HG03095 (cell line): Measurements from ENCODE around the gene TNNI2.

Experiments used
- ATAC-seq: cut with Tn5 transposase; IDR thresholded peaks from one replicate; pipeline ENCODE4 v1.9.1; 2021; ENCODE audit warnings: moderate library complexity; ENCODE audit not compliant: unreplicated experiment

The TNNI2 gene

GRCh38 chr11:1857064-1857463, 18.3 kb downstream of the TNNI2 start:
- no peak for ATAC-seq

DNA sequence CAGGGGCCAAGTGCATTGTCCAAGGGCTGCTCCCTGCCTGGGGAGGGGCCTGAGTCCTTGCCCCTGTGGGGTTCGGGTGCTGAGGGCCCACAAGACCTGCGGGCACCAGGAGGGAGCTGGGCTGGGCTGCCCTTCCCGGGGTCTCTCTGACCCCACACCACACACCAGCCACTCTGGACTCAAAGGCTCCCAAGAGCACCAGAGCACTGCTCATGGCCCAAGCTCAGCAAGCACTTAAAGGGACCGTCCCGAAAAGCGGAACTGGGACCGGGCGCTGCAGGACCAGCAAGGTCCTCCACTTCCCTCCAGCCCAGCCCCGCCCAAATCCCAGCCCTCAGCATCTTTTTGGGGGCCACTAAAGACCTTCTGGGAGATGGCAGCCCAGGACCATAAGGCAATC, 19.4 kb downstream of the TNNI2 start:
- no peak for ATAC-seq

GRCh38 chr11:1858576-1858975, 19.8 kb downstream of the TNNI2 start:
- no peak for ATAC-seq

DNA sequence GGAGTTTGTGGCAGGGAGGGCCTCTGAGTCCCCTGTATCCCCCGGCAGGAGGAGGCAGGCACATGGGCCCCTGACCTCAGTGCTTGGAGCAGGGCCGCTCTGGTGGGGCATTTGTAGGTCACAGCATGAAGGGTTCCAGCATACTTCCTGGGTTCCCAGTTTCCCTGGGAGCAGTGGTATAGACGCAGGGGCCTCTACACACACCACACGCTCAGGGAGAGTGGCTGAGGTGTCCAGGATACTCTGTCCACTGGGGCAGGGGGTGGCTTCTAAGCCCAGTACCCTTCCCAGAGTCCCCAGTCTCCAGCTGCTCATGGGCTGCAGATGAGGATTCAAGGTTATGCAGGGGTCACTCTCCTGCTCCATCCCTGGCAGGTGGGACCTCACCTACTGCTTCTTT, 20.2 kb downstream of the TNNI2 start:
- no peak for ATAC-seq

- ATAC-seq: no peak
Measured at GRCh38 chr11:1860108-1860507, 21.3 kb downstream of the TNNI2 start.

- no peak for ATAC-seq
Measured at GRCh38 chr11:1861435-1862411, 22.9 kb downstream of the TNNI2 start.

DNA sequence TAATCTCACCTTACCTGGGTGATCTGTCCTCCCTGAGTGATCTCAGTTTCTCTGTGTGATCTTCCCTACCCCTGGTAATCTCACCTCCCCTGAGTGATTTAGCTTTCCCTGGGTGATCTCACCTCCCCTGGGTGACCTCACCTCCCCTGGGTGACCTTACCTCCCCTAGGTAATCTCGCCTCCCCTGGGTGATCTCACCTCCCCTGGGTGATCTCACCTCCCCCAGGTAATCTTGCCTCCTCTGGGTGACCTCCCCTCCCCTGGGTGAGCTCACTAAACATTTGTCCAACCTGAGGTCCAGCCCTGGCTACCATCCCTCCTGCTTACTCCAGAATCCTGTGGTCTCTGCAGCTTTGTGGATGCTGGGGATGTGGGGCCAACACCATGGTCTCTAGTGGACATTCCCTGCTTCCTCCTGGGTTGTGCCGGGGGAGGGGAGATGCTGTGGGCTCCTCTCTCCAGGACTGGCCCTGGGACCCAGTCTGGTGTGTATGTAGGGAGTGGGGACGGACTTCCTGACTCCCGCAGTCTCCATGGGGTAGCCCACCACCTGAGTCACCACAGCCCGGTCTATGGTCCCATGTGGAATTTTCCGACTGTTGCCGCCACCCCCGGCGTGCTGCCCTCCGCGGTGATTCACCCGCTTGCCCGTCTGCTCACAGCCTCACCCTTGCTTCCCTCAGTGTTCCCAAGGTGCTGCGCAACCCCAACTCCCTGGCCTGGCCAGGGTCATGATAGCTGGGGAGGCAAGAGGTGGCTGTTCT, 24.0 kb downstream of the TNNI2 start:
- ATAC-seq: no peak

- ATAC-seq: no peak
Measured at GRCh38 chr11:1863352-1864216, 24.8 kb downstream of the TNNI2 start.

GRCh38 chr11:1864231-1864630, 25.4 kb downstream of the TNNI2 start:
- ATAC-seq: no peak

GRCh38 chr11:1864831-1865665, 26.3 kb downstream of the TNNI2 start:
- ATAC-seq: no peak

DNA sequence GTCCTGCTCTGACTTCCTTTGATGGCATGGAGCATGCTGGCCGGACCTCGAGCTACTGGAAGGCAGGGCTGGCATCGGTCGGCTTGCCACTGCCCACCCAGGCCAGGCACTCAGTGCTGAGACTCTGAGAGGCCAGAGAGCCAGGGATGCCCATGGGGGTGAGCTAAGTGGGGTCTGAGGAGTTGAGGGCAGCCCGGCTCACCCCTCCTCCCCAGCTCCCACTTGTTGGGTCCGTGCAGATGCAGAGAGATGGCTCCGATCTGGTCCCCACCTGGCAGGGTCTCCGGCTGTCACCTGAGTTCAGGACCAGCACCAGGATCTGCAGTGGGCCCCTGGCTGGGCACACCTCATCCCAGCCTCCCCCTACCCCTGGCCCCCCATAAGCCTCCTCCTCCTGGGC, 27.4 kb downstream of the TNNI2 start:
- ATAC-seq: no peak

DNA sequence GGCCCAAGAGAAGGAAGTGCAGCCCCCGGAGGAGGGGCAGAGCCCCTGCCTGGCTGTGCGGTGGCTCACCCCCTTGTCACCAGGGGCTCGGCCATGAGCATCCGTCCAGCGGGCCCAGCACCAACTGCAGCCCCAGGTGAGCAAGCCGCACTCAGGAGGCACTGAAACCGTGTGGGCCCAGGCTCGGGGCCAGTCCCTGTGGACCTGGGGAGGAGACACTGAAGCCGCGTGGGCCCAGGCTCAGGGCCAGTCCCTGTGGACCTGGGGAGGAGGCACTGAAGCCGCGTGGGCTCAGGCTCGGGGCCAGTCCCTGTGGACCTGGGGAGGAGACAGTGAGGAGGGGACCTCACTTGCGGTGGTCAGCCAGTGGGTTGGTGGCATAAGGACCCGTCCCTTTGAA, 28.0 kb downstream of the TNNI2 start:
- no peak for ATAC-seq

DNA sequence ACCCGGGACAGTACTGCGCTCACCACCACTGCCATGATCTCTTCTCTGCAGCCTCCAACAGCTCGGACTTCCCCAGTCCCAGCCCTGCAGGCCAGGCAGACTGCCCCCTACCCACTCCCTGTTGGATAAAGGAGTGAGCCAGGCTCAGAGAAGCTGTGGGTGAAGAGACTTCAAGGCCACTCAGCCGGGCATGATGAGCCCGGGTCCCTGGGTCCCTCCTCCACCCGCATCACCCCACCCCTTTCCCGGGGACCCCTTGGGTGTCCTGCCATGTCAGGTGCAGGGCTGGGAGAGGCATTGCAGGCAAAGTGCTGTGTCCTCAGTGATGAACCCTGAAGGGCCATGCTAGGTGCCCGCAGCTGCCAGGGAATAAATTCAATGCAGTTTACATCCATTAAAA, 28.6 kb downstream of the TNNI2 start:
- no peak for ATAC-seq

- ATAC-seq: no peak
Measured at GRCh38 chr11:1868056-1868635, 29.4 kb downstream of the TNNI2 start.

DNA sequence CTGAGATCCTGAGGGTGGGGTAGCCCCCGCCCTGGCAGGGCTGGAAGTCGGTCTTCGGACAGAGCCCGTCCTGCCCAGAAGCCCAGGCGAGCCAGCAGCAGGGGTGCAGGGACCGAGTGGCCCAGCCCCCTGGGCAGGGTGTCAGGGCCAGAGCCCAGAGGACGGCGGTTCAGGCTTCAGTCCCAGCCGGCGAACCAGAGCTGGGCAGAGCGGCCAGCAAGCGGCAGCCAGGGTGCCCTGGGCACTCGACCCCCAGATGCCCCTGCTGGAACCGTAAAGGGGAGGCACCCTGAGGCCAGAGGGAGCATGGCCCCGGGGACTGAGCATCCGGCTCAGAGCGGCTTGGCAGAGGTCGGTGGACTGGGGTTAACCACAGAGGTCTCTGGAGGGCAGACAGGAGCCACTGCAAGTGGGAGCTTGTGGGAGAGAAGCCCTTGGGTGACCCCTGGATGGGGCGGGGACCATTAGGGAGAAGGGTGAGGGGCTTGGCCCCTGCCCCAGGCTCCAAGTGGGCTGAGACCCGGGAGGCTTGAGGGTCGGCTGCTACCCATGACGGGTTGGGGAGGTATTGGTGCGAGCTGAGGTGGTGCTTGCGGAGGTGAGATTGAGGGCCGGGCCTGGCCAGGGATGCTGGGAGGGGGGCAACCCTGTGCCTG, 30.0 kb downstream of the TNNI2 start:
- no peak for ATAC-seq

- no peak for ATAC-seq
Measured at GRCh38 chr11:1869427-1870325, 30.9 kb downstream of the TNNI2 start.

DNA sequence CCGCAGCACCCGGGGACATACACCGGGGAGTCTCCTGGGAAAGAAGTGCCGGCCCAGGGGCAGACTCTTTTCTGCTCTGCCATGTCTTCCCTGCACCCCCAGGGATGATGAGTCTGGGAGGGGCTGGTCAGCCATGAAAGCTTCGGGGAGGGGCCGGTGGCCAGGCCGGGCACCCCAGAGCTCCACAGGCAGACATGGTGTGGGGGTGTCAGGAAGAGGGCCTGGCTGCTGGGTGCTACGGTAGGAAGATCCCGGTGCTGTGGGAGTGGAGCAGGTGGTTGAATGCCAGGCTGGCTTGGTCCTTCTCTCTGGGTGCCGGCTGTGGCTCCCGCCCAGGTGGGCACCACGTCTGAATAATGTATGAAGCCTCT, 31.5 kb downstream of the TNNI2 start:
- no peak for ATAC-seq

GRCh38 chr11:1870721-1871466, 32.1 kb downstream of the TNNI2 start:
- ATAC-seq: no peak
